HG02763 (cell line): Measurements from ENCODE around the gene DYNLT4.
A peak's percentile ranks its signal among the peaks of the same experiment; 100 is the strongest.
"Not testable (repeated sequence)": the region's sequence is repeated elsewhere in the genome, so short reads cannot be mapped to it uniquely, and the experiment has no call there.

Experiments
- ATAC-seq: cut with Tn5 transposase; IDR thresholded peaks from one replicate; pipeline ENCODE4 v1.9.1; 2021; ENCODE audit warnings: mild to moderate bottlenecking, moderate library complexity; ENCODE audit not compliant: unreplicated experiment

The DYNLT4 gene

GRCh38 chr1:44810762-44811105 is 3.6 kb upstream of the DYNLT4 start:
- ATAC-seq: not testable (repeated sequence)

DNA sequence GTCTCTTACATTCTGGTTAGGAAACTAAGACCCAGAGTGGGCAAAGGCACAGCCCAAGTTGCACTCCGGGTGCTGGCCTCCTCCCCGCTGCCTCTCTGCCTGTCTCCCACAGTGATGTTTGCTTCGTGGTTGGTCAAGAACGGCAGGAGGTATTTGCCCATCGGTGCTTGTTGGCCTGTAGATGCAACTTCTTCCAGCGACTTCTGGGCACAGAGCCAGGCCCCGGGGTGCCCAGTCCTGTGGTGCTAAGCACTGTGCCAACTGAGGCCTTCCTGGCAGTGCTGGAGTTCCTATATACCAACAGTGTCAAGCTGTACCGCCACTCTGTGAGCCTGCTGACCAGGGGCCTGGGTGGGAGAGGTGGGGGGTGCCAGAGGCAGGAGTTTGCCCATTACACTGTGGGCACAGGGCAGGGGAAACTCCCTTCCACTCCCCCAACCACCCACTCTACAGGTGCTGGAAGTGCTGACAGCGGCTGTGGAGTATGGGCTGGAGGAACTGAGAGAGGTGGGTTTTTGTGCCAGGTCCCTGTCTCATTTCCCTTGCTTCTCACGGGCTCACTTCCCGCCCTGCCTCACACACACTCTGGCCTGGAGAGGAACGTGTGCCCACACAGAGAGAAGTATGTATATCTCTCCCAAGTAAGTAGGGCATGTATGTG is 3.1 kb upstream of the DYNLT4 start:
- no peak for ATAC-seq

- ATAC-seq: peak; percentile 38
Measured at GRCh38 chr1:44808938-44809917, 2.1 kb upstream of the DYNLT4 start.

DNA sequence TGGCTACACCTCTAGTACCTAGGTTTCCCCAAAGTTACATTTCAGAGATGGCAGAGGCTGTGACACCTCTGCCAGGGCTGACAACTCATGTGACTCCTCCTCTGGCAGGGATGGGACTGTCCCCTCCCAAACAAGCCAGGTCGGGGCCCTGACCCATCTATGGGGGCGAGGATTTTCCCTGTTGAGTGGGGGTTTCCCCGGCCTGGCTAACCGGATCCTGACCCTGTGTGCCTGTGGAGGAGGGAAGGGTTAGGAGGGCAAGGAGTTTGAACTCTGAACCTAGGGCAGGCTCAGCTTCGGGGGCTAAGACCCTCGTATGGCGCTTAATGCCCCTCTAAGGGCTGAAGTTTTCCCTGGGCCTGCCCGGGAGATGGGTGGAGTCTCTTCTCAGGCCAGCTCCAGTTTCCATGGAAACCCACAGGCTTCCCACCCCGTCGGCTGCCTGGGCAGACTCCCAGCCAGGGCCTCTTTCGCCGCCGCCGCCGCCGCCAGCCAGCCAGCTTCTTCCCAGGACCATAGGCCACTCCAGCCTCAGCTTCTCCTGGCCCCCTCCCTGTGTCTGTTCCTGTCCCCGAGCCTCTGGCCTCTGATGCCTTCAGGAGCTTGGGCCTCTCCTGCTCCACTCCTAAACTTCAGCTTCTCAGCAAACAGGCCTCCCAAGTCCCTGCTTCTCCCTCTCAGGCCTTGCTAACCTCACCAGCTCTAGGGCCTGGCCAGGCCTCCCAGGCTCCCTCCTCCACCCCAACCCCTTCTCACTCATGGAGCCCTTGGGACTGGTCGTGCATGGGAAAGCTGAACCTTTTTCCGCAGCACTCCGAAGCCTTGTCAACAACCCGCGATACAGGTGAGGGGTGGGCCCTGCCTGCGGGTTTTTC is 1.1 kb upstream of the DYNLT4 start, which contains the start of gene BTBD19:
Gene BTBD19, plus strand, starts transcription at position 461 of the 875 bp plus-strand sequence. Its CDS starts 298 bp downstream, at position 759.
- peak; percentile 30 for ATAC-seq

GRCh38 chr1:44807364-44808062 is 362 bp upstream of the DYNLT4 start:
- ATAC-seq: peak; percentile 33

- ATAC-seq: no peak
Measured at GRCh38 chr1:44806025-44806703, 987 bp downstream of the DYNLT4 start.

DNA sequence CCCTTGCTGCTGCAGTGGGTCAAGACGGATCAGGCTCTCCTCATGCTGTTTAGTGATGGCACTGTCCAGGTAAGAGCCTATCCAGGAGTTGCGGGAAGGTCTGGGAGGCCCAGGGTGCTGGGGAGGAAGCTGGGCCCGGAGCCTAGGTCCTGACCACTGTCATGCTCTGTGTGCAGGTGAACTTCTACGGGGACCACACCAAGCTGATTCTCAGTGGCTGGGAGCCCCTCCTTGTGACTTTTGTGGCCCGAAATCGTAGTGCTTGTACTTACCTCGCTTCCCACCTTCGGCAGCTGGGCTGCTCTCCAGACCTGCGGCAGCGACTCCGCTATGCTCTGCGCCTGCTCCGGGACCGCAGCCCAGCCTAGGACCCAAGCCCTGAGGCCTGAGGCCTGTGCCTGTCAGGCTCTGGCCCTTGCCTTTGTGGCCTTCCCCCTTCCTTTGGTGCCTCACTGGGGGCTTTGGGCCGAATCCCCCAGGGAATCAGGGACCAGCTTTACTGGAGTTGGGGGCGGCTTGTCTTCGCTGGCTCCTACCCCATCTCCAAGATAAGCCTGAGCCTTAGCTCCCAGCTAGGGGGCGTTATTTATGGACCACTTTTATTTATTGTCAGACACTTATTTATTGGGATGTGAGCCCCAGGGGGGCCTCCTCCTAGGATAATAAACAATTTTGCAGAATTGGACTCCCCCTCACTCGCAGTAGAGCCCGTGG is 1.7 kb downstream of the DYNLT4 start:
- ATAC-seq: no peak

GRCh38 chr1:44803312-44804095 is 3.6 kb downstream of the DYNLT4 start:
- ATAC-seq: no peak

DNA sequence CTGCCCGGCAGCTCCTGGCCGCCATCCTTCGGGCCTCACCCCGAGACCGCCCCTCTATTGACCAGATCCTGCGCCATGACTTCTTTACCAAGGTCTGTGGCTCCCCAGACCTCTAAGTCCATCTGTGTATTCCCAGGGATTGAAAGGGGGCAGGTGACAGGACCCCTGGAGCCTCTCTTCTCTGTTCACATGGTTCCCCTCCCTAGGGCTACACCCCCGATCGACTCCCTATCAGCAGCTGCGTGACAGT is 4.2 kb downstream of the DYNLT4 start:
- ATAC-seq: no peak

- ATAC-seq: no peak
Measured at GRCh38 chr1:44802306-44803061, 4.7 kb downstream of the DYNLT4 start.

DNA sequence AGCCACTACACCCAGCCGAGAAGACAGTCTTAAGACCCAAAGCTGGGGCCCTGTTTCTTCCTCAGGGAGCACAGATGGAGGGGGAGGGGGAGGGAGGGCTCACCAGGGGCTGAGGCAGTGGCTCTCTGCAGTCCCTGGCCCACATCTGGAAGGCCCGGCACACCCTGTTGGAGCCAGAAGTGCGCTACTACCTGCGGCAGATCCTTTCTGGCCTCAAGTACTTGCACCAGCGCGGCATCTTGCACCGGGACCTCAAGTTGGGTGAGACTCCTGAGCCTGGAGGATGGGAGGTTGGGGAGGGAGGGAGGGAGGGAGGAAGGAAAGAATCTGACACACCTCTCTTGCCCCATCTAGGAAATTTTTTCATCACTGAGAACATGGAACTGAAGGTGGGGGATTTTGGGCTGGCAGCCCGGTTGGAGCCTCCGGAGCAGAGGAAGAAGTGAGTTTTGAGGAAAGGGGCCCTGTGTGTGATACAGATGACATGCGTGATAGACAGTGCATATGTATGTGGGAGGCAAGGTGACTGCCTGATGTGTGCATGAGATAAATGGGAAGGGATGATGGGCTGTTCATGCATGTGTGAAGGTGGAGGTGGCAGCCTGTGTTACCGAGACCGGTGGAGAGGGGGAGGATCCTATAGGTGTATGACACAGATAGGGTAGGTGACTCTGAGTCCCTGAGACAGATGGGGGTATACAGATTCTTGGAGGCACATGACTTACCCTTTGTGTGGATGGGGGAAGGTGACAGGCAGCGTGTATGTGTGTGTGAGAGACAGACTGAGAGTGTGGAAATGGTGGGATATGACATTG is 5.5 kb downstream of the DYNLT4 start:
- ATAC-seq: no peak

- peak; percentile 87 for ATAC-seq
Measured at GRCh38 chr1:44799770-44800584, 7.2 kb downstream of the DYNLT4 start, which contains the start of gene PLK3. Gene PLK3, plus strand, starts transcription at chr1:44800377. Its CDS starts 87 bp downstream, at chr1:44800464.

- ATAC-seq: no peak
Measured at GRCh38 chr1:44798481-44799365, 8.4 kb downstream of the DYNLT4 start.

DNA sequence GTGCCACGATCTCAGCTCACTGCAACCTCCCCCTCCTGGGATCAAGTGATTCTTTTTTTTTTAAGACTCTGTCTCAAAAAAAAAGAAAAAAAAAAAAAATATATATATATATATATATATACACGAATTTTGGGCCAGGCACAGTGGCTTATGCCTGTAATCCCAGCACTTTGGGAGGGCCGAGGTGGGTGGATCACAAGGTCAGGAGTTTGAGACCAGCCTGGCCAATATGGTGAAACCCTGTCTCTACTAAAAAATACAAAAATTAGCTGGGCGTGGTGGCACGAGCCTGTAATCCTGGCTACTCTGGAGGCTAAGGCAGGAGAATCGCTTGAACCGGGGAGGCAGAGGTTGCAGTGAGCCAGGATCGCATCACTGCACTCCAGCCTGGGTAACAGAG is 9.3 kb downstream of the DYNLT4 start:
- not testable (repeated sequence) for ATAC-seq
